Left renal pelvis (tissue), 4 donors: Measurements from ENCODE around the gene SETX. TPM values are rescaled to one million over a fixed set of nuclear protein-coding genes. Genes with fewer than 3 reads are reported as not detected.

Experiments
- DNase-seq, 4 donors: peaks; one replicate each; pipeline ENCODE4 v3.0.0-alpha.2; 2013; ENCODE audit warnings: low read depth in 4 of 4, low spot score in 3 of 4
- polyA plus RNA-seq, 4 donors: library from polyadenylated mRNA; unstranded; fragments of 120-200 nt; gene quantifications; one replicate each; pipeline ENCODE4 v1.2.1, GENCODE V29; 2013; ENCODE audit not compliant: insufficient read length in 4 of 4

Gene SETX
- polyA plus RNA-seq, 4 donors = 43.5 to 57.8 (median 51.7) TPM

DNA sequence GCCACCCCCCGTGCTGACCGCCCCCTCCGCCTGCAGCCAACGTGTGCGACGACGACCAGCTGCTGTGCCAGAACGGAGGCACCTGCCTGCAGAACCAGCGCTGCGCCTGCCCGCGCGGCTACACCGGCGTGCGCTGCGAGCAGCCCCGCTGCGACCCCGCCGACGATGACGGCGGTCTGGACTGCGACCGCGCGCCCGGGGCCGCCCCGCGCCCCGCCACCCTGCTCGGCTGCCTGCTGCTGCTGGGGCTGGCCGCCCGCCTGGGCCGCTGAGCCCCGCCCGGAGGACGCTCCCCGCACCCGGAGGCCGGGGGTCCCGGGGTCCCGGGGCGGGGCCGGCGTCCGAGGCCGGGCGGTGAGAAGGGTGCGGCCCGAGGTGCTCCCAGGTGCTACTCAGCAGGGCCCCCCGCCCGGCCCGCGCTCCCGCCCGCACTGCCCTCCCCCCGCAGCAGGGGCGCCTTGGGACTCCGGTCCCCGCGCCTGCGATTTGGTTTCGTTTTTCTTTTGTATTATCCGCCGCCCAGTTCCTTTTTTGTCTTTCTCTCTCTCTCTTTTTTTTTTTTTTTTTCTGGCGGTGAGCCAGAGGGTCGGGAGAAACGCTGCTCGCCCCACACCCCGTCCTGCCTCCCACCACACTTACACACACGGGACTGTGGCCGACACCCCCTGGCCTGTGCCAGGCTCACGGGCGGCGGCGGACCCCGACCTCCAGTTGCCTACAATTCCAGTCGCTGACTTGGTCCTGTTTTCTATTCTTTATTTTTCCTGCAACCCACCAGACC lies 112.8 kb downstream of the SETX start:
- no peak for DNase-seq

DNA sequence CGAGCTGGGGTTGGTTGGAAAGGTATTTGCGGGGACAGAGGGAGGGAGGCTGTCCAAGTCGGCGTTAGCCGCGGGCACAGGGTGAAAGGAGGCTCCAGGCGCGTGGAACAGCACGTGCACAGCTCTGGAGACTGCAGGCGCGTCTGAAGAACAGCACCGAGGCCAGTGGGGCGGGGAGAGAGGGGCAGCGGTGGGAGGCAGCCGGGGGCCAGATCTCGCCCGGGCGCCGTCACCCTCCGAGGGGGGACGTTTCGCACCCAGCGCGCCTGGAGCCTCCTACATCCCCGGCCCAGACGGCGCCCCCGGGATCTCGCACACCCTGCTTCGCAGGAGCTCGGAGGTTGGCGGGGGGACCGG lies 113.3 kb downstream of the SETX start:
- no peak for DNase-seq

DNA sequence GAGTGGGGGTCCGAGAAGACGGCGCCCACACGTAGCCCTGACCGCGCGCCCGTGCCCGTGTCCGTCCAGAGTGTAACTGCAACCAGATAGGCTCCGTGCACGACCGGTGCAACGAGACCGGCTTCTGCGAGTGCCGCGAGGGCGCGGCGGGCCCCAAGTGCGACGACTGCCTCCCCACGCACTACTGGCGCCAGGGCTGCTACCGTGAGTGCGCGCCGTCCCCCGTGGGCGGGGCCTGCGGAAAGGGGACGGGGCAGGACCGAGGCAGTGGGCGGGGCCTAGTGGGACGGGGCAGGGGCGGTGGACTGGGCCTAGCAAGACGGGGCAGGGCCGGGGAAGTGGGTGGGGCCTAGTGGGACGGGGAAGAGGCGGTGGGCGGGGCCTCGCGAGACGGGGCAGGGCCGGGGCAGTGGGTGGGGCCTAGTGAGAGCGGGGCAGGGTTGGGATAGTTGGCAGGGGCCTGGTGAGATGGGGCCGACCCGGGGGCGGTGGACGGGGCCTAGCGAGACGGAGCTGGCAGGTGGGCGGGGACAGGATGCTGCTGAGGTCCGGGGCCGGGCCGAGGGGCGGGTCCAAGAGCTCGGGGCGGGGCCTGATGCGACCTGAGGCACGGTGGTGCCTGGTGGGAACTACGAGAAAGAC lies 113.8 kb downstream of the SETX start:
- DNase-seq = peak; percentile 61 to 70 (median 66)

DNA sequence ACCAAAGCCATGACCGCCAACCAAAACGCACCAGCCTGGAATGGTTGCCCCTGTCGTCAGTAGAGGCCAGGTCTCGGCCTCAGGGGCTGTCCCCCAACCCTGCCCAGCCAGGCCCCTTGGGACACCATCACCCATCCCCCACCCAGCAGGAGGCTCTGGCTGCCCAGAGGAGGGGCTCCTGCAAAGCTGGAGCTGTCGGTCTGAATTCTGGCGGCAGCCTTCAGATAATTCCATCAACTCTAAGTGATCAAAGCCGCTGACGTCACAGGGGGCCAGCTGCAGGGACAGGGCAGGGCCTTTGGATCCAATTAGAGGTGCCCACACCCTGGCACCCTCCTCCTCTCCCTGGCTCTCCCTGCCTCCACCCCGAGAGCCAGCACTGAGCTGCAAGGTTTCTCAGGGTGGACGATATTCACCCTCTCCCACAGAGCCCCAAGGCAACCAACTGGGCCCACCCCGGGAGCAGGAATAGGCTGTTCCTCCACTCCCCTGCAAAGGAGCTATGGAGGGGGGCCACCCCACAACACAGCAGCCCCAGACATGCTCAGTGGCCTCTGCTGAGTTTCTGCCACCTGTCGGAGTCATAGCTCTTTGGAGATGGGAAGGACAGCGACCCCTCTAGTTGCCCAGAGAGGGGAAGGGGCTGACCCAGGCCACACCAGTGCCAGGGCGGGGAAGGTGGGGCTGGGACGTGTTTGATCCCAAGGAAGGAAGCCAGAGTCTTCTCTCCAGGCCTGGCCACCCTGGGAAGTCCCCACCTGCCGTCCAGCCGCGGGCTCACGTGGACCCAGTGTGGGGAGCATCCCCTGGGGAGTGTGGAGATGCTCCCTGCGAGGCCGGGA lies 114.6 kb downstream of the SETX start:
- no peak for DNase-seq

DNA sequence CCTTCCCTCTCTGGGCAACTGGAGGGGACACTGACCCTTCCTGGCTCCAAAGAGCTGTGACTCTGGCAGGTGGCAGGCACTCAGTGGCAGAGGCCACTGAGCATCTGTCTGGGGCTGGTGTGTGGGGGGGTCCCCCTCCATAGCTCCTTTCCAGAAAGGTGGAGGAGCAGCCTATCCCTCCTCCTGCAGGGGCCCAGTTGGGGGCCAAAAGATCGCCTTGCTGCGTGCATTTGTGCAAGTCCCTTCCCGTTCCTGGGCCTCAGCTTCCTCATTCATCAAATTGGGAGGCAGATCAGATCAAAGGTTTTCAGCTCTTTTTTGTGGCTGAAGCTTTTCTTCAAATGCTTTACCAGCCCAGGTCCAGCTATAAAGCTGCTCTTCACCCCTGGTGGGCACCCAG lies 115.3 kb downstream of the SETX start:
- no peak for DNase-seq

DNA sequence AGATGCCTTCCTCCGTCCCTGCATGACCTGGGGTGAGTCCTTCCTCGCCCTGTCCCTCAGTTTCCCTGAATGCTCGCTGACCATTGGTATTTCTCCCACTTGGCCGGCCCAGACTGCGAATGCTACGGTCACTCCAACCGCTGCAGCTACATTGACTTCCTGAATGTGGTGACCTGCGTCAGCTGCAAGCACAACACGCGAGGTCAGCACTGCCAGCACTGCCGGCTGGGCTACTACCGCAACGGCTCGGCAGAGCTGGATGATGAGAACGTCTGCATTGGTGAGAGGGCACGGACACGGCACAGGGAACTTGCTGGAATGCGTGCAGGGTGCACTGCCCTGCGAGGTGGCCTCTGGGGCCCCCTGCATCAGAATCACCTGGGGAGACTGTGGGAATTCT lies 115.8 kb downstream of the SETX start:
- no peak for DNase-seq

DNA sequence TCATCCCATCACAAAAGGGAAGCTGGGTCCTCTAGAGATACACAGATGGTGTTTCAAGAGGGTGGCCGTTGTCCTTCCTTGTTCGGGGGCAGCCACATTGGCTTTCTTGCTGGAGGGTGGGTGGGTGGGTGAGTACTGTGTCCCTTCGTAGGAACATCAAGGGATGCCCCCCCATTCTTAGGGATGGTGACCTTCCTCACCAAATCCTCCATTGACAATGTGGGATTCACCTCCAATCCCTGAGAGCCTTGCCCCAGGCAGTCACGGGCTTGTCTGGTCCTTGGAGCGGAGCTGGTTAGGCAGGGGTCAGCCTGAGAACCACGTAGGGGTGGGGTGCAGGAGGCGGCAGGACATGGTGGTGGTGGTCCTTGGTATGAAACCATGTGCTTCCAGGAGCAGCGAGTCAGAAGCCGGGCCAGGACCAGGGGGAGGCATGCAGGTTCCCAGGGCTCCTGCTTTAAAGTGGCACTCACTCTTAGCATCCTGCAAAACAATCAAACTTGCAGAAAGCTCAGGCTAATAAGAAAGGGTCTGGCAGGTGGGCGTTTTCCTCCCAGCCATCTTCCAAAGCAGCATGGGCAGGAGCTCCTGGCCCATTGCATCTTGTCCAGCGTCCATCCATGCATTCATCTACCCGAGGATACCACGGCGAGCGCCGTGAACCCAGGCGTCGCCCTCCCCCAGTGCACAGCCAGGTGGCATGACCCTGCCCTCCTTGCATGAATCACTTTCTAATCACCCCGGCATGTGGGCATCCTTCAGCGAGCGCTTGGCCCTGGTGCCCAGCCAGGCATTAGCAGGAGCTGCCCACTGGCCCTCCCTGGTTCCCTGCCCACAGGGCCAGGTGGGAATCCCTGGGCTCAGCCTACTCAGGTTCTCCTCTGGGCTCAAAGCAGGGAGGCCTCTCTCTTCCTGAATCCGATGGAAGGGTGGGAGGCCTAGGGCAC lies 116.5 kb downstream of the SETX start:
- DNase-seq = no peak

DNA sequence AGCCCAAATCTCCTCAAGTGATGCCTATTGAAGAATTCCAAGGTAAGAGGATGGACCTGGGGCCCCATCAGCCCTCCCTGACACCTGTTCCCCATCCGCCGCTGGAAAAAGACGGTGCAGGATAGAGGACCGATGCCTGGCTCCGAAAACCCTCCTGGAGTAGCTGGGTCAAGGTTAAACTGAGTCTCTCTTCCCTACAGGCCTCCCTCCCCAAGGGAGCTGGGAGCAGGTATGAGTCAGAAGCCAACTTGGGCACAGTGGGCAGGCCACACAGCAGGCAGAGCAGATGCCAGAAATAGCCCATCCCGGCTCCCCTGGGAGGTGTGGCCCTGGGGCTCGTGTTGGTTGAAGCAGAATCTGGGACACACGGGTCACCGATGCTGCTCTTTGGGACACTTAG lies 117.3 kb downstream of the SETX start:
- no peak for DNase-seq

DNA sequence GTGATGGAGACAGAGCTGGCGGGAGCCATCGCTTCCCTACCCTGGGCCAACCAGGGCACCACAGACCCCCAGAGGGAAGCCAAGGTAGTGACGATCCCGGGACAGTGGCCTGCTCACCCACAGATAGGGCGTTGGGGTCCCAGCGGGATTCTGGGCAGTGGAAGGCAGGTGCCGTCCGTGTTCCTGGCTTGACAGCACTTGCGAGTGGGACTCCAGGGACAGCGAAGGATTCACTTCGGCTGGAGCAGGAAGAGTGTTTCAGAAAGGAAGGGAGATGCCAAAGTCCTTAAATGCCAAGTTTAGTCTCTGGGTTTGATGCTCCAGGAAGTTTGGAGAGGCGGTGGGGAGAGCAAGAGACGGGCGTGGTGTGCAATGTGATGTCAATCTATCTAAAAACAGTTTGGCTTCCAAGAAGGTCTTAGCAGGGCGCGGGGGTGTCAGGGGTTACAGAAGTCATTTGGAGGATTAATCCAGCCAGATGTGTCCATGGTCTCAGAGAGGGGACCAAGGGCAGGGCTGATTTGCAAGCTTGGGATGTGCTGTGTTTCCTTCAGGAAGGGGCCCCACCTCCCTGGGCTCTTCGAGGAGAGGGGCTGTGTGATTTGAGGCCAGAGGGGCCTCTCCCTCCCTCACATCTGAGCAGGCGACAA lies 118.0 kb downstream of the SETX start:
- no peak for DNase-seq

DNA sequence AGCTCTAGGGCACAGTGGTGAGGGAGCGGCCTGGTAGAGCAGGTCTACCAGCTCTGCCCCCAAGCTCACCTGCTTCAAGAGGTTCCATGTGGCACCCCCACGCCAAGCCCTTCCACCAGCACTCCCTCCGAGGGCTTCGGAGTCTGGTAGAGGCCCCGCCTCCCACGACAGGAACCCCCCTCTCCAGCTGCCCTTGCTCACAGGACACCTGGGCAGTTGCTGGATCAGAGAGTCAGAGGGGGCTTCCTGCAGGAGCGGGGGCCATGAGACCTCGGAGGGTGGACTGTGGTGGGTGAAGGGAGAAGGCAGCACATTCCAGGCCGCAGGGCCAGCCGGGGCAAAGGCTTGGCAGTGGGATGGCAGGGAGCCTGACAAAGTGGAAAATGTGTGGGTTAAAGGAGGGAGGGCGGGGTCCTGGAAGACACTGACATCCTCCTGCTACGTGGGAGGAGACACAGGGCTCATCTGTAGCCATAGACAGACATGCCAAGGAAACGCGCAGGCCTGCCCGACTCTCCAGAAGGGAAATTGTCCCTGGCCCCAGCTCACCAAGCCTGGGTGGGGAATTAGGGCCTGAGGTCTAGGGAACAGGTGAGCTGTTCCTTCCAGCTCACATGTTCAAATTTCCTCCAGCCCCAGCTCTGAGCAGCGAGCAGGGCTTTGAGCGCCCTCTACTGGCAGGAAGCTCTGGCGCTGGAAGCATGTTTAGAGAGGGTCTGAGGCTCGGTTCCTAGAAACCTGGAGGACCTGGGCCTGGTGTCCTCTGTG lies 118.7 kb downstream of the SETX start:
- peak in 2 of 4 donors; percentile 46 to 54 for DNase-seq

DNA sequence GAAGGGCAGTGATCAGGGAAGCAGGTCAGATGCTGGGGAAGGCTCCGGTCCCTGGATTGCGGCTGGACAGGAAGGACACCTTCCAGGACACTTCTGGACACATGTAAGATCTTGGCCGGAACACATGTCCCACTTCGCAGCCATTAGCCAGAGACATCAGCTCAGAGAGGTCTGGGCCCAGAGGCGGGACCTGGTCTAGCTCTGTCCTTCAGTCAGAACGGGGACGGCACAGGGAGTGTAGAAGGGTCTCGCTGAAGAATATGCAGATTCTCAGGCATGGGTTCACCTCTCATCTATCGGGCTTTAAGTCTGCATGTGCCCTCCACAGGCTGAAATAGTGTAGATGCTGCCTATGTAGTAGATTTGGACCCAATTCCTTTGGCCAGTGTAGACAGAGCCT lies 119.7 kb downstream of the SETX start:
- no peak for DNase-seq

DNA sequence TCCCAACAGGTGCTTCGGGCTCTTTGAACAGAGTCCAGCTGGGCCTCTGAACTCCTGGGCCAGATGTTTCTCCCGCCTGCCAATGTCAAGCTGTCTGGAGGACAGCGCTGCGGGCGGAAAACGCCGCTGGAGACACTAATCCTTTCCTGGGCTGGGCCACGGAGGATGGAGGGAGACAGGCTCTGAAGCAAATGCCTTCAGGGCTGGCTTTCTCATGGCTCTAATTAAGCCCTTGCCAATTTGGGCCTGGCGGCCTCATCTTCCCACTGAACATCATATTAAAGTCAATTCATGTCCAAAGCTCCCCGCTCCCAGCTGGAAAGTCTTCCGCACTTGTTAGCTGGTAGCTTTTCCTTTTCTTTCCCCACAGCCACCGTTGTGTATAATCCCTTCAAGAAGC lies 120.3 kb downstream of the SETX start:
- no peak for DNase-seq

DNA sequence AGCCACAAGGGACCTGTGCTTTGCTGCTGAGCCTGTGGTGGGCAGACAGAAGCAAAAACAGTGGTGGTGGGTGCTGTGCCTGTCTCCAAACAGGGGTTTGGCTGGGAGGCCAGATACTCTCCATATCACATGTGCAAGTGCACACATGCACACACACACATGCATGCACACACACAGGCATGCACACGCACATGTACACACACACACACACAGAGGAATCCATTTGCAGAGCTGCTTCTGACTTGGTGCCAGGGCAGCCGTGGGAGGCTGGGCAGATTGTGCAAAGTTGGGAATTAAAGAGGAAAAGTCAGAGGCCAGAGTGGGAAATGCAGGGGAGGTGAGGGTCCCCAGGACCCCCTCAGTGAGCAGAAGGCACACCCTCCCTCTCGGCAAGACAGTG lies 121.6 kb downstream of the SETX start:
- DNase-seq = no peak

DNA sequence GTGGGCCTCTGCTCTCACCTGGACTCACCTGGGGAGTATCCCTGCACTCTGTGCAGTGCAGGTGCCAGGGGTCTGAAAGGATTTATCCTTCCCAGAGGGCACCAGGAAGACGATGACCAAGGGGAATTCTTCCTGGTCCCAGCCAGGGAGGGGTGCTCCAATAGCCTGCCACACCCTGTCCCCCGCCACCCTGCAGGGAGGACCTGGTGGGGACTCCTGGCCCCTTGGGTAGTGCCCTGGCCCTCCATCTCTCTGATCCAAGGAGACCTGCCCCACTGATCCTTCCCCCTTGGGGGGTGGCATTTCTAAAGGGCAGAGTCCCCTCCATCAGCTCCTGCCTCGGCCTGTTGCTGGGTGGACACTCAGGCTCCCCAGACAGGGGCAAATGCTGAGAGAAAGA lies 122.3 kb downstream of the SETX start:
- DNase-seq = no peak

DNA sequence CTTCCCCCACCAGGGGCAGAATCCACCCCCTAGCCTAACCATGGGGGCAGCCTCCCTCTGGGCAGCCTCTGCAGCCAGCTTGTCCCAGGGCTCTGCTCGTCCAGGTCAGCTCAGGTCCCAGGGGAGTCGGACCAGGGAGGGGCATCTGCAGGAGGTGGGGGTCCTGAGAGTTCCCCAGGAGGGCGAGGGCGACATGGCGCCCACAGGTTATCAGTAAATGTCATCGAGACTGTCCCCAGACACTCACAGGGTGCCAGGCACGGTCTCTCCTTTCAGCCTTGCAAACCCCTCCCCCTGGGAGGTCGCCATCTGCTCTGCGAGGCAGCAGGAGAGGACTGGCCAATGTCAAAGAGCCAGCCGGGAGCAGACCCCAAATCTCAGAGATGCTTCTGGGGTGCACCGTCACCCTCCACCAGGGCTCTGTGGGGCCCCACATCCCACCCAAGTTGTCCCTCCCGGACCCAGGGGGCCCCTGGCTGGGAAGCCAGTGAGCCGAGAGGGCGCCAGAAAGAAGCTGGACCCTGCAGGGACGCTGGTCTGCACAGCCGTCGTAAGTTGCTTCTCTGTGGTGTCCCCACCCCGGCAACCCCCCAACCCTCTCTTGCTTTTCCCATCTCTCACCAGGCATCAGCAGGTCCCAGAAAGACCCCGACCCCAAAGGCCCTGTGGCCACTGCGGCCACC lies 123.6 kb downstream of the SETX start:
- no peak for DNase-seq

DNA sequence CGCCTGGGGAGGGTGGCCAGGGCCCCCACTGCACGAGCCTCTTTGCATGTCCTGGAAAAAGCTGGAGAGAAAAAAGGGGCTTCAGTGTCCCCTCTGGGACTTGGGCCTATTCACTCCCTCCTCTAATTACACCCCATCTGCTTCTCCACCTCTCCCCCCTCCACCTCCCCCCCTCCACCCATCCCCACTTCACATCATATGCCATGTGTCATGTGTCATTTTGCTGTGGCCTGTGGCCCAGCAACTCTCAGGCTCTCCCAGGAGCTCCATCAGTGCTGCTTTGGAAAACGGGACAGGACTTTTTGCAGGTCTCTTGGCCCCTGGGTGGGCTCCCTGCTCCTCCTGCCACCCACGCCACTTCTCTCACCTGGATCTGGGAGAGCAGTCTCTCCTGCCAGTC lies 124.2 kb downstream of the SETX start:
- DNase-seq = no peak

DNA sequence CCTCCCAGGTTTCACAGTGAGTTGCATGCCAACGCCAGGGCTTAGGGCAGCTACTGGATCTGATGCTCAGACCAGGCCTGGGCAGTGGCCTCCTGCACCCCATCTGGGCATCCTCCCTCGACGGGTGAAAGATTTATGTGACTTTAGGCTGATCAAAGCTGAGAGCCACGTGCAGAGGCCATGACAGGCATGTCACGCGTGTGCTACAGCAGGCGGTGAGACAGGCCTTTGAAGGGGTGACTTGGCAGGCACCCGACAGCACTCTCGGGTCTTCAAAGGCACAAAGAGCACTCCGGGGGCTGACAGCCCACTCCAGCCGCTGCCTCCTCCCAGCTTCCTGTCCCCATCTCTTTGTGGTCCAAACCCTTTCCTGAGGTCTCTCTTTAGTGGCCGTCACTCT lies 126.7 kb downstream of the SETX start:
- DNase-seq = no peak

DNA sequence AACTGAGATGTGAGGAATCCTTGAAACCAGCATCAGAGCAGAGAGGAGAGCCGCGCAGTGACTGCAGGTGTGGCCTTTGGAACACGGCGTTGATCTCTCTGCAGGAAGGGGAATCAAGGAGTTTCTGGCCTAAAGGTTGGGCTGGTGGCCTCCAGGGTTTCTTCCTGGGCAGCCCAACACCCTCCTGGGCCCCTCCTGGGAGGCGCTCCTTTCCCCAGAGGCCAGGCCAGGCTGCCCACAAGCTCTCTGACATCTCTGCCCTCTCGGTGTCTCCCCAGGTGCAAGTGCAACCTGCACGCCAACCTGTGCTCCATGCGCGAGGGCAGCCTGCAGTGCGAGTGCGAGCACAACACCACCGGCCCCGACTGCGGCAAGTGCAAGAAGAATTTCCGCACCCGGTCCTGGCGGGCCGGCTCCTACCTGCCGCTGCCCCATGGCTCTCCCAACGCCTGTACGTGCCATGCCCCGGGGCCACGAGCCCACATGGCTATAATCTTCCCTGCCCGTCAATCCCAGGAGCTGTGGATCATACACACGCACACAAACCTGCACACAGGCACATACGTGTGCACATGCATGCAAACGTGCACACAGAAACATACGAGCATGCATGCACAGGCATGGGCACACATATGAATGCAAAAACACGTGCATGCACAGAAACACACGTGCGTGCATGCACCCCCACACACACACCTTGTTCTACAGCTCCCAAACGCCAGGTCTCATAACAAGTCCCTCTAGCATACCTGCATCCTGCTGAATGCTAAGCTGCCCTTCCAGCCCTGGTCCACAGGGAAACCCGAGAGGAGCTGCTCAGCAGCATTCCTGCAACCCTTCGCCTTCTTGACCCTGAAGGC lies 128.0 kb downstream of the SETX start:
- no peak for DNase-seq
